Measurements from ENCODE around the gene MIDN.

The MIDN gene

GRCh38 chr19:1281569-1282287, 33.3 kb downstream of the MIDN start:
- DNase-seq (ENCODE audit: low read depth in 3 of 3) = no peak

GRCh38 chr19:1282588-1283206, 34.3 kb downstream of the MIDN start:
- no peak for DNase-seq (ENCODE audit: low read depth in 3 of 3)

GRCh38 chr19:1283207-1283916, 35.0 kb downstream of the MIDN start:
- no peak for DNase-seq (ENCODE audit: low read depth in 3 of 3)

- no peak for DNase-seq (ENCODE audit: low read depth in 3 of 3)
These were observed 35.5 kb downstream of the MIDN start for GRCh38 chr19:1283917-1284292.

- DNase-seq (ENCODE audit: low read depth in 3 of 3) = no peak
These were observed 36.1 kb downstream of the MIDN start for GRCh38 chr19:1284293-1284978.

GRCh38 chr19:1284979-1285736, 36.8 kb downstream of the MIDN start:
- no peak for DNase-seq (ENCODE audit: low read depth in 3 of 3)

- DNase-seq (ENCODE audit: low read depth in 3 of 3) = no peak
These were observed 37.5 kb downstream of the MIDN start, which contains the start of gene EFNA2 for GRCh38 chr19:1285737-1286360. TSS of gene EFNA2 (plus strand) at chr19:1285873. CDS start at chr19:1286169, 296 bp downstream.

- DNase-seq (ENCODE audit: low read depth in 3 of 3) = no peak
These were observed 38.3 kb downstream of the MIDN start for GRCh38 chr19:1286487-1287353.

- DNase-seq (ENCODE audit: low read depth in 3 of 3) = no peak
These were observed 39.2 kb downstream of the MIDN start for GRCh38 chr19:1287354-1288225.

GRCh38 chr19:1288226-1288612, 39.8 kb downstream of the MIDN start:
- DNase-seq (ENCODE audit: low read depth in 3 of 3) = no peak

GRCh38 chr19:1288833-1289685, 40.7 kb downstream of the MIDN start:
- DNase-seq (ENCODE audit: low read depth in 3 of 3) = no peak

- DNase-seq (ENCODE audit: low read depth in 3 of 3) = no peak
These were observed 41.3 kb downstream of the MIDN start for GRCh38 chr19:1289686-1290025.

- no peak for DNase-seq (ENCODE audit: low read depth in 3 of 3)
These were observed 41.9 kb downstream of the MIDN start for GRCh38 chr19:1290196-1290702.

GRCh38 chr19:1290703-1291651, 42.6 kb downstream of the MIDN start:
- no peak for DNase-seq (ENCODE audit: low read depth in 3 of 3)

GRCh38 chr19:1291761-1292418, 43.5 kb downstream of the MIDN start:
- no peak for DNase-seq (ENCODE audit: low read depth in 3 of 3)

- DNase-seq (ENCODE audit: low read depth in 3 of 3) = no peak
These were observed 44.2 kb downstream of the MIDN start for GRCh38 chr19:1292419-1293151.

Data from stimulated activated CD4-positive, alpha-beta T cell treated with anti-CD3 and anti-CD28 coated beads, TNF-alpha, amount 100 ng/mL, for 24 hours (primary cell).